Measurements from ENCODE around the gene BCL11A.

DNA sequence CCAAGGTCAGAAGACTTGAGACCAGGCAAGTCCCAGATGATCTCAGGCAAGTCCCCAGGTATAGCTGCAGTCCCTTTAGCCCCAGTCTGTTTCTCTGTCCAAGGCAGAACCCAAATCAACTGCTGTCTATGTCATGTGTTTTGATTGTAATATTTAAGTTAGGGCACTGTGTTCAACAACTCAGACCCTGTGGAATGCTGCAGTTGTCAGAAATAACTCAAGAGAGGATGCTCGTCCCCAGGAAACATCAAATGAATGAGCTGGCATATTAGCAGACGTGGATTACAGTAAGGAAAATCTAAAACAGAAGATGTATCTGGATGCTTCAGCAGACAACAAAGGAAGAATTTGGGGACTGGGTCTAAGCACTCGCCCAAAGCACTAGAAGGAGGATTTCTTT lies 70.1 kb downstream of the BCL11A start:
- no peak for TF ChIP-seq ARNTL (CRISPR knock-in tag; IDR thresholded peaks at IDR 0.05; ENCODE audit: borderline replicate concordance, low read depth)
- TF ChIP-seq RARB (CRISPR knock-in tag; IDR thresholded peaks at IDR 0.05): no peak
- no peak for TF ChIP-seq ZFP30 (CRISPR knock-in tag; IDR thresholded peaks at IDR 0.05)
- TF ChIP-seq ZNF70 (CRISPR knock-in tag; IDR thresholded peaks at IDR 0.05): no peak
- no peak for TF ChIP-seq ISL1 (CRISPR knock-in tag; IDR thresholded peaks at IDR 0.05)
- no peak for TF ChIP-seq OSR1 (CRISPR knock-in tag; IDR thresholded peaks at IDR 0.05)
- TF ChIP-seq, protein P1, sequence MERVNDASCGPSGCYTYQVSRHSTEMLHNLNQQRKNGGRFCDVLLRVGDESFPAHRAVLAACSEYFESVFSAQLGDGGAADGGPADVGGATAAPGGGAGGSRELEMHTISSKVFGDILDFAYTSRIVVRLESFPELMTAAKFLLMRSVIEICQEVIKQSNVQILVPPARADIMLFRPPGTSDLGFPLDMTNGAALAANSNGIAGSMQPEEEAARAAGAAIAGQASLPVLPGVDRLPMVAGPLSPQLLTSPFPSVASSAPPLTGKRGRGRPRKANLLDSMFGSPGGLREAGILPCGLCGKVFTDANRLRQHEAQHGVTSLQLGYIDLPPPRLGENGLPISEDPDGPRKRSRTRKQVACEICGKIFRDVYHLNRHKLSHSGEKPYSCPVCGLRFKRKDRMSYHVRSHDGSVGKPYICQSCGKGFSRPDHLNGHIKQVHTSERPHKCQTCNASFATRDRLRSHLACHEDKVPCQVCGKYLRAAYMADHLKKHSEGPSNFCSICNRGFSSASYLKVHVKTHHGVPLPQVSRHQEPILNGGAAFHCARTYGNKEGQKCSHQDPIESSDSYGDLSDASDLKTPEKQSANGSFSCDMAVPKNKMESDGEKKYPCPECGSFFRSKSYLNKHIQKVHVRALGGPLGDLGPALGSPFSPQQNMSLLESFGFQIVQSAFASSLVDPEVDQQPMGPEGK (CRISPR knock-in tag; IDR thresholded peaks at IDR 0.05; ENCODE audit: borderline replicate concordance): no peak
- TF ChIP-seq, protein P2, sequence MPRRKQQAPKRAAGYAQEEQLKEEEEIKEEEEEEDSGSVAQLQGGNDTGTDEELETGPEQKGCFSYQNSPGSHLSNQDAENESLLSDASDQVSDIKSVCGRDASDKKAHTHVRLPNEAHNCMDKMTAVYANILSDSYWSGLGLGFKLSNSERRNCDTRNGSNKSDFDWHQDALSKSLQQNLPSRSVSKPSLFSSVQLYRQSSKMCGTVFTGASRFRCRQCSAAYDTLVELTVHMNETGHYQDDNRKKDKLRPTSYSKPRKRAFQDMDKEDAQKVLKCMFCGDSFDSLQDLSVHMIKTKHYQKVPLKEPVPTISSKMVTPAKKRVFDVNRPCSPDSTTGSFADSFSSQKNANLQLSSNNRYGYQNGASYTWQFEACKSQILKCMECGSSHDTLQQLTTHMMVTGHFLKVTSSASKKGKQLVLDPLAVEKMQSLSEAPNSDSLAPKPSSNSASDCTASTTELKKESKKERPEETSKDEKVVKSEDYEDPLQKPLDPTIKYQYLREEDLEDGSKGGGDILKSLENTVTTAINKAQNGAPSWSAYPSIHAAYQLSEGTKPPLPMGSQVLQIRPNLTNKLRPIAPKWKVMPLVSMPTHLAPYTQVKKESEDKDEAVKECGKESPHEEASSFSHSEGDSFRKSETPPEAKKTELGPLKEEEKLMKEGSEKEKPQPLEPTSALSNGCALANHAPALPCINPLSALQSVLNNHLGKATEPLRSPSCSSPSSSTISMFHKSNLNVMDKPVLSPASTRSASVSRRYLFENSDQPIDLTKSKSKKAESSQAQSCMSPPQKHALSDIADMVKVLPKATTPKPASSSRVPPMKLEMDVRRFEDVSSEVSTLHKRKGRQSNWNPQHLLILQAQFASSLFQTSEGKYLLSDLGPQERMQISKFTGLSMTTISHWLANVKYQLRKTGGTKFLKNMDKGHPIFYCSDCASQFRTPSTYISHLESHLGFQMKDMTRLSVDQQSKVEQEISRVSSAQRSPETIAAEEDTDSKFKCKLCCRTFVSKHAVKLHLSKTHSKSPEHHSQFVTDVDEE (CRISPR knock-in tag; IDR thresholded peaks at IDR 0.05): no peak
- no peak for TF ChIP-seq SNAI2 (CRISPR knock-in tag; IDR thresholded peaks at IDR 0.05)
- no peak for TF ChIP-seq TOX (CRISPR knock-in tag; IDR thresholded peaks at IDR 0.05; ENCODE audit: borderline replicate concordance)
- no peak for TF ChIP-seq ESRRG (CRISPR knock-in tag; IDR thresholded peaks at IDR 0.05)

All from SK-N-SH treated with all-trans-retinoic acid at 6 μM for 48 hours (cell line).